Mammary epithelial cell (primary cell): Measurements from ENCODE around the gene COL4A2.

Source experiments
- EZH2 ChIP-seq: IDR thresholded peaks from 2 replicates; pipeline ENCODE4 v1.6.1; 2012; ENCODE audit warnings: low read length, inconsistent platforms, borderline replicate concordance
- TF ChIP-seq, protein P1 (sequence below), 2 donors: IDR thresholded peaks in 1 of 2; conservative IDR thresholded peaks in 1 of 2; 2 replicates each; pipeline ENCODE4 v1.5.1; 2011 to 2012; ENCODE audit warnings: inconsistent platforms in 2 of 2, low read length in 2 of 2, mild to moderate bottlenecking in 2 of 2, control low read depth in 1 of 2, low read depth in 1 of 2; ENCODE audit not compliant: insufficient read depth in 1 of 2; ENCODE audit errors: extremely low read depth in 1 of 2

DNA sequence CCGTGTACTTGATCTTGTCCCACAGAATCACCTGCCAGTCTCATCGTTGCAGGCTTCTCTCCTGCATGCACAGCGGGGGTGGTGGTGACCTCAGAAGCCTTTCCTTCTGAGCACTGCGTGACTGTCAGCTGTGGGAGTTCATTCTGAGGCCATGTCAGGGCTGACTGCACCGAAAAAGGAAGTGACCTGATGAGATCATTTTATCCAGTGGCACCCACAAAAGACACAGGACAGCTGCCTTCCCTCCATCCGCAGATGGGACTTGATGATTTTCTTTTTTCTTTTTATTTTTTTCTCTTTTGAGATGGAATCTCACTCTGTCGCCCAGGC, 164.7 kb downstream of the COL4A2 start:
- TF ChIP-seq, protein P1, sequence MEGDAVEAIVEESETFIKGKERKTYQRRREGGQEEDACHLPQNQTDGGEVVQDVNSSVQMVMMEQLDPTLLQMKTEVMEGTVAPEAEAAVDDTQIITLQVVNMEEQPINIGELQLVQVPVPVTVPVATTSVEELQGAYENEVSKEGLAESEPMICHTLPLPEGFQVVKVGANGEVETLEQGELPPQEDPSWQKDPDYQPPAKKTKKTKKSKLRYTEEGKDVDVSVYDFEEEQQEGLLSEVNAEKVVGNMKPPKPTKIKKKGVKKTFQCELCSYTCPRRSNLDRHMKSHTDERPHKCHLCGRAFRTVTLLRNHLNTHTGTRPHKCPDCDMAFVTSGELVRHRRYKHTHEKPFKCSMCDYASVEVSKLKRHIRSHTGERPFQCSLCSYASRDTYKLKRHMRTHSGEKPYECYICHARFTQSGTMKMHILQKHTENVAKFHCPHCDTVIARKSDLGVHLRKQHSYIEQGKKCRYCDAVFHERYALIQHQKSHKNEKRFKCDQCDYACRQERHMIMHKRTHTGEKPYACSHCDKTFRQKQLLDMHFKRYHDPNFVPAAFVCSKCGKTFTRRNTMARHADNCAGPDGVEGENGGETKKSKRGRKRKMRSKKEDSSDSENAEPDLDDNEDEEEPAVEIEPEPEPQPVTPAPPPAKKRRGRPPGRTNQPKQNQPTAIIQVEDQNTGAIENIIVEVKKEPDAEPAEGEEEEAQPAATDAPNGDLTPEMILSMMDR (conservative IDR thresholded peaks at IDR 0.05 in 1 of 2, IDR thresholded peaks at IDR 0.05 in 1 of 2; ENCODE audit: extremely low read depth in 1 of 2, insufficient read depth in 1 of 2, low read depth in 1 of 2, low read length in 2 of 2), result no peak
- no peak for TF ChIP-seq EZH2
